Endothelial cell of umbilical vein (primary cell): ENCODE results near the gene CD46. TPM values are rescaled to one million over a fixed set of nuclear protein-coding genes. Genes with fewer than 3 reads are reported as not detected.

Source experiments
- BruUV-seq: library from RNA; stranded (reverse); fragments of 400-500 nt; replicated peaks from 2 replicates; lab custom pipeline; 2021; lab: Mats Ljungman, UMichigan
- CTCF ChIA-PET: fragments of 300-600, 350-600 bp; sonication (Branson Sonifier 250); formaldehyde crosslinking; loops from one replicate; lab custom pipeline; 2021; ENCODE audit warnings: antibody characterized with exemption, inconsistent platforms; lab: Charles Lee
- POLR2A ChIA-PET: fragments of 300-600, 350-600 bp; sonication (Branson Sonifier 250); formaldehyde crosslinking; loops from one replicate; lab custom pipeline; 2021; ENCODE audit warnings: antibody characterized with exemption, inconsistent platforms; lab: Charles Lee
- DNase-seq: peaks from one replicate; pipeline ENCODE4 v3.0.0-alpha.2; 2011; ENCODE audit warnings: low read depth, low spot score
- FAIRE-seq: peaks from 2 replicates; lab custom pipeline; 2011; peaks lifted over from hg19 to GRCh38; lab: Jason Lieb, UNC
- H2AFZ ChIP-seq: 2 replicates; pipeline ENCODE4 v1.6.0; 2012; ENCODE audit warnings: low read depth, low read length, control low read depth, inconsistent platforms
- H3K27ac ChIP-seq: 2 replicates; pipeline ENCODE4 v1.5.1; 2011; ENCODE audit warnings: low read depth, mild to moderate bottlenecking, control low read depth, low read length, moderate library complexity; ENCODE audit not compliant: insufficient read depth
- H3K27me3 ChIP-seq, 2 experiments: 2 replicates each; pipeline versions ENCODE4 v1.6.0 to v1.6.1; 2011; ENCODE audit warnings: low read length in 2 of 2, mixed read lengths in 1 of 2; ENCODE audit not compliant: control insufficient read depth in 2 of 2, insufficient read depth in 2 of 2
- H3K36me3 ChIP-seq, 2 experiments: 2 replicates in 1 of 2; 3 replicates in 1 of 2; pipeline ENCODE4 v1.5.1; 2011; ENCODE audit warnings: low read length in 2 of 2, mild to moderate bottlenecking in 1 of 2, moderate library complexity in 1 of 2; ENCODE audit not compliant: control insufficient read depth in 2 of 2, insufficient read depth in 2 of 2; ENCODE audit errors: extremely low read depth in 1 of 2
- H3K4me1 ChIP-seq: 3 replicates; pipeline ENCODE4 v1.5.1; 2011; ENCODE audit warnings: mild to moderate bottlenecking, low read length; ENCODE audit not compliant: control insufficient read depth, insufficient read depth; ENCODE audit errors: extremely low read depth
- H3K4me2 ChIP-seq: 2 replicates; pipeline ENCODE4 v1.6.1; 2011; ENCODE audit warnings: low read length, control low read depth, mixed read lengths; ENCODE audit not compliant: insufficient read depth
- H3K4me3 ChIP-seq, 3 experiments: fragments of 200-600 bp in 1 of 3; sonication (generic), shearing (Covaris generic) in 1 of 3; replicated peaks in 1 of 3; 2 replicates each; pipeline ENCODE4 v1.5.1; 2011 to 2016; ENCODE audit warnings: control low read depth in 3 of 3, low read length in 3 of 3, mild to moderate bottlenecking in 2 of 3, inconsistent platforms in 1 of 3, low read depth in 1 of 3, moderate library complexity in 1 of 3; ENCODE audit not compliant: insufficient read depth in 1 of 3
- H3K79me2 ChIP-seq: 2 replicates; pipeline ENCODE4 v1.6.0; 2012; ENCODE audit warnings: low read length, inconsistent platforms; ENCODE audit not compliant: control insufficient read depth, insufficient read depth
- H3K9ac ChIP-seq: replicated peaks from 2 replicates; pipeline ENCODE3; 2011; ENCODE audit warnings: low read length, control low read depth; ENCODE audit not compliant: insufficient read depth; ENCODE audit errors: extremely low read depth
- H3K9me1 ChIP-seq: replicated peaks from 3 replicates; pipeline ENCODE4 v1.6.0; 2011; ENCODE audit warnings: mild to moderate bottlenecking, low read length; ENCODE audit not compliant: control insufficient read depth, insufficient read depth; ENCODE audit errors: extremely low read depth
- H3K9me3 ChIP-seq: replicated peaks from 2 replicates; pipeline ENCODE4 v1.5.1; 2012; ENCODE audit warnings: low read length, inconsistent platforms; ENCODE audit not compliant: control insufficient read depth, insufficient read depth
- H4K20me1 ChIP-seq: replicated peaks from 2 replicates; pipeline ENCODE3; 2011; ENCODE audit warnings: mild to moderate bottlenecking, low read length; ENCODE audit not compliant: control insufficient read depth, insufficient read depth; ENCODE audit errors: extremely low read depth
- EZH2 ChIP-seq: IDR thresholded peaks from 2 replicates; pipeline ENCODE4 v1.6.1; 2012; ENCODE audit warnings: borderline replicate concordance, low read depth, mild to moderate bottlenecking, moderate library complexity, low read length, inconsistent platforms; ENCODE audit not compliant: severe bottlenecking
- FOS ChIP-seq: IDR thresholded peaks from 2 replicates; pipeline ENCODE4 v1.6.1; 2011; ENCODE audit warnings: mild to moderate bottlenecking, low read length, moderate library complexity, borderline replicate concordance; ENCODE audit not compliant: insufficient read depth
- GATA2 ChIP-seq: IDR thresholded peaks from 2 replicates; pipeline ENCODE4 v1.7.0; 2011; ENCODE audit warnings: low read depth, mild to moderate bottlenecking, moderate library complexity, mixed read lengths, low read length; ENCODE audit not compliant: insufficient read length, insufficient read depth
- JUN ChIP-seq: IDR thresholded peaks from 2 replicates; pipeline ENCODE4 v1.6.1; 2011; ENCODE audit warnings: borderline replicate concordance, low read depth; ENCODE audit not compliant: insufficient read length, insufficient read depth
- MAX ChIP-seq: IDR thresholded peaks from 2 replicates; pipeline ENCODE4 v1.6.1; 2011; ENCODE audit not compliant: insufficient read depth, insufficient read length
- MYC ChIP-seq: IDR thresholded peaks from one replicate; pipeline ENCODE4 v1.6.1; 2011; ENCODE audit warnings: mild to moderate bottlenecking, low read depth, low read length
- POLR2A ChIP-seq: IDR thresholded peaks from 2 replicates; pipeline ENCODE4 v1.6.1; 2012; ENCODE audit warnings: low read depth, mild to moderate bottlenecking, control low read depth, low read length
- POLR2AphosphoS5 ChIP-seq: IDR thresholded peaks from 2 replicates; pipeline ENCODE4 v1.6.1; 2012; ENCODE audit warnings: low read depth, mild to moderate bottlenecking, control low read depth, low read length, moderate library complexity; ENCODE audit not compliant: insufficient read depth
- dilution Hi-C: fragments of 300-500 bp; cut with MboI; formaldehyde crosslinking; loops from one replicate; pipeline ENCODE4 v1.15.0; 2019; ENCODE audit warnings: low sequenced_read_pairs; ENCODE audit not compliant: extremely low pct_ligation_motif_present
- intact Hi-C: fragments of 100-400 bp; cut with micrococcal nuclease; formaldehyde crosslinking; loops from one replicate; pipeline ENCODE4 v1.10.0; 2022
- polyA plus RNA-seq, 4 experiments: library from polyadenylated mRNA; depleted of rRNA in 3 of 4; stranded (reverse) in 3 of 4; unstranded in 1 of 4; fragments of >200 nt; gene quantifications; 2 replicates each; pipeline versions ENCODE4 v1.2.1 to v1.2.3, GENCODE V29; 2011 to 2012; ENCODE audit warnings: missing spikeins in 1 of 4
- total RNA-seq: library from RNA; stranded (reverse); gene quantifications from 2 replicates; pipeline ENCODE4 v1.2.3, GENCODE V29; 2021
- TF ChIP-seq, protein P1 (sequence below), 2 donors: IDR thresholded peaks; 1 replicate in 1 of 2; 2 replicates in 1 of 2; pipeline ENCODE4 v1.5.1; 2011; ENCODE audit warnings: low read length in 2 of 2, mild to moderate bottlenecking in 2 of 2, moderate library complexity in 2 of 2, control low read depth in 1 of 2, inconsistent platforms in 1 of 2, low read depth in 1 of 2; ENCODE audit not compliant: insufficient read depth in 1 of 2; ENCODE audit errors: extremely low read depth in 1 of 2

The CD46 gene
- total and polyA plus RNA-seq, 2 donors (not counting 3 experiments of a cell fraction or from before 2014, with no cell fraction given) = 134 to 256 TPM

- intact Hi-C loops = no loop called here
- H3K9me1 ChIP-seq = no peaks in the 10 kb centered on the region
- TF ChIP-seq GATA2 (no peak), POLR2A (no peak), FOS (no peak), MAX (no peak), POLR2AphosphoS5 (no peak), MYC (no peak), JUN (no peak), EZH2 (no peak)
- TF ChIP-seq, protein P1, sequence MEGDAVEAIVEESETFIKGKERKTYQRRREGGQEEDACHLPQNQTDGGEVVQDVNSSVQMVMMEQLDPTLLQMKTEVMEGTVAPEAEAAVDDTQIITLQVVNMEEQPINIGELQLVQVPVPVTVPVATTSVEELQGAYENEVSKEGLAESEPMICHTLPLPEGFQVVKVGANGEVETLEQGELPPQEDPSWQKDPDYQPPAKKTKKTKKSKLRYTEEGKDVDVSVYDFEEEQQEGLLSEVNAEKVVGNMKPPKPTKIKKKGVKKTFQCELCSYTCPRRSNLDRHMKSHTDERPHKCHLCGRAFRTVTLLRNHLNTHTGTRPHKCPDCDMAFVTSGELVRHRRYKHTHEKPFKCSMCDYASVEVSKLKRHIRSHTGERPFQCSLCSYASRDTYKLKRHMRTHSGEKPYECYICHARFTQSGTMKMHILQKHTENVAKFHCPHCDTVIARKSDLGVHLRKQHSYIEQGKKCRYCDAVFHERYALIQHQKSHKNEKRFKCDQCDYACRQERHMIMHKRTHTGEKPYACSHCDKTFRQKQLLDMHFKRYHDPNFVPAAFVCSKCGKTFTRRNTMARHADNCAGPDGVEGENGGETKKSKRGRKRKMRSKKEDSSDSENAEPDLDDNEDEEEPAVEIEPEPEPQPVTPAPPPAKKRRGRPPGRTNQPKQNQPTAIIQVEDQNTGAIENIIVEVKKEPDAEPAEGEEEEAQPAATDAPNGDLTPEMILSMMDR (IDR thresholded peaks at IDR 0.05; ENCODE audit: extremely low read depth in 1 of 2, insufficient read depth in 1 of 2, low read depth in 1 of 2, low read length in 2 of 2) = no peak
- no peak overlapping the region for H2AFZ ChIP-seq
- dilution Hi-C loops = no loop called here
- H3K9ac ChIP-seq = no peak overlapping the region
- ChIA-PET CTCF (no interaction called here), POLR2A (no interaction called here)
- FAIRE-seq (no peak), DNase-seq (no peak)
- no peaks in the 10 kb centered on the region for H3K36me3 ChIP-seq
- peaks cover 22% of the 10 kb centered on the region for H3K4me1 ChIP-seq
- no peak overlapping the region for H3K27ac ChIP-seq
- no TSS peak for BruUV-seq
- no peak overlapping the region for H3K4me3 ChIP-seq
- no peaks in the 10 kb centered on the region for H3K9me3 ChIP-seq
- no peaks in the 10 kb centered on the region for H3K27me3 ChIP-seq
- H3K4me2 ChIP-seq = no peak overlapping the region
- peaks cover 18% of the 10 kb centered on the region for H3K79me2 ChIP-seq
- no peaks in the 10 kb centered on the region for H4K20me1 ChIP-seq
Observed at GRCh38 chr1:207748737-207749528, 2.9 kb upstream of the CD46 start.
